Inflammatory macrophage (primary cell): Measurements from ENCODE around the gene CNN2.
A peak's percentile ranks its signal among the peaks of the same experiment; 100 is the strongest.

Experiments
- DNase-seq, 2 donors: peaks; one replicate each; pipeline ENCODE4 v3.0.0-alpha.2; 2020 to 2022

The CNN2 gene

GRCh38 chr19:1052349-1052975 lies 26.1 kb downstream of the CNN2 start:
- DNase-seq = no peak

GRCh38 chr19:1053176-1054101 lies 27.0 kb downstream of the CNN2 start:
- no peak for DNase-seq

GRCh38 chr19:1054102-1055027 lies 28.0 kb downstream of the CNN2 start:
- no peak for DNase-seq

DNA sequence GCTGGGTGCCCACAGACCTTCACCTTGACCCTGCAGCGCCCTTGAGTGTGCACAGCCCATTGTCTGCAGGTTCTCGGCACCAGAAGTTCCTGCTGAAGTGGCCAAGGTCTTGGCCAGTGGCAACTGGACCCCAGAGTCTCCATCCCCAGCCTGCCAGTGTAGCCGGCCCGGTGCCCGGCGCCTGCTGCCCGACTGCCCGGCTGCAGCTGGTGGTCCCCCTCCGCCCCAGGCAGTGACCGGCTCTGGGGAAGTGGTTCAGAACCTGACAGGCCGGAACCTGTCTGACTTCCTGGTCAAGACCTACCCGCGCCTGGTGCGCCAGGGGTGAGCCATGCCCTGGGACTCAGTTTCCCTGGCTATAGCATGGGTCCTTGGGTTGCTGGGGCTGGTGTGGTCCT lies 28.6 kb downstream of the CNN2 start:
- DNase-seq = no peak

DNA sequence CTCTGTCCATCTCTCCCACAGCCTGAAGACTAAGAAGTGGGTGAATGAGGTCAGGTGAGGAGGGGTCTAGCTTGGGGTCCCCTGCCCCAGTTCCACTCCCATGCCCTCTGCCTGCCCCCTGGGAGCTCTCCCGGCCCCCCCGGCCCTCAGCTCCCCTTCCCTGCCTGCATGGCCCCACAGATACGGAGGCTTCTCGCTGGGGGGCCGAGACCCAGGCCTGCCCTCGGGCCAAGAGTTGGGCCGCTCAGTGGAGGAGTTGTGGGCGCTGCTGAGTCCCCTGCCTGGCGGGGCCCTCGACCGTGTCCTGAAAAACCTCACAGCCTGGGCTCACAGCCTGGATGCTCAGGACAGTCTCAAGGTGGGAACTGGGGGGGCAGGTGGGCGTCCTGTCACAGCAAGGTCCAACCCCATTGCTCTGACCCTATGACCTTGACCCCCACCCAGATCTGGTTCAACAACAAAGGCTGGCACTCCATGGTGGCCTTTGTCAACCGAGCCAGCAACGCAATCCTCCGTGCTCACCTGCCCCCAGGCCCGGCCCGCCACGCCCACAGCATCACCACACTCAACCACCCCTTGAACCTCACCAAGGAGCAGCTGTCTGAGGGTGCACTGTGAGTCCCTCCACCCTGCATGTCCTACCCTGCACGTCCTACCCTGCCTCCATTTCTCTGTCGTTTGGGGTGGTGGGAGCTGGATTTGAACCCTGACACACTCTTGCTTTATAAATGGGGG lies 29.6 kb downstream of the CNN2 start:
- no peak for DNase-seq

GRCh38 chr19:1057176-1057855 lies 30.9 kb downstream of the CNN2 start:
- DNase-seq = peak; percentile 35 to 45

- no peak for DNase-seq
These were observed 31.7 kb downstream of the CNN2 start for GRCh38 chr19:1058112-1058511.

- DNase-seq = no peak
These were observed 34.3 kb downstream of the CNN2 start for GRCh38 chr19:1060689-1061088.

GRCh38 chr19:1061987-1062386 lies 35.6 kb downstream of the CNN2 start:
- DNase-seq = no peak

DNA sequence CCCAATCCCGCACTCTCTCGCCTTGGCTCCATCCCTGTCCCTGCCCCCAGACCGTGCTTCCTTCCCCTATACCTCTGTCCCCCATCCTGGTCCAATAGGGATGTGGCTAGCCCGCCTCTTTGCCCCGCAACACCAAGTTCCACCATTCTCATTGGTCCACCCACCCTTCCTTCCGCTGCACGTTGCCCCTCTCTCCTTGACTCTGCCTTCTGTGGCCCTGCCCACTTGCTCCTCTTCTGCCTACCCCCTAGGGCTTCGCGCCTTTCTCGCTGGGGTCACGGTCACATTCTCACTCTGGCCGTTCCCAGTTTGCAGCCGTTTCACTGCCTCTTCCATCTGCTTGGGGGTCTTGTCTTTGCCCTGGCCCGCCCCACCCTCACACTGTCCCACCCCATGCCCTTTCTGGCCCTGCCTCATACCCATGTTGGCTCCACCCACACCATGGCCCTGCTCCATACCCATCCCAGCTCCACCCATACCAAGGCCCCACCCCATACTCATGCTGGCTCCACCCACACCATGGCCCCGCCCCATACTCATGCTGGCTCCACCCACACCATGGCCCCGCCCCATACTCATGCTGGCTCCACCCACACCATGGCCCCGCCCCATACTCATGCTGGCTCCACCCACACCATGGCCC lies 36.1 kb downstream of the CNN2 start:
- DNase-seq = no peak

- peak; percentile 68 to 73 for DNase-seq
These were observed 36.9 kb downstream of the CNN2 start for GRCh38 chr19:1063030-1063908.

GRCh38 chr19:1063909-1064660 lies 37.7 kb downstream of the CNN2 start:
- DNase-seq = no peak

DNA sequence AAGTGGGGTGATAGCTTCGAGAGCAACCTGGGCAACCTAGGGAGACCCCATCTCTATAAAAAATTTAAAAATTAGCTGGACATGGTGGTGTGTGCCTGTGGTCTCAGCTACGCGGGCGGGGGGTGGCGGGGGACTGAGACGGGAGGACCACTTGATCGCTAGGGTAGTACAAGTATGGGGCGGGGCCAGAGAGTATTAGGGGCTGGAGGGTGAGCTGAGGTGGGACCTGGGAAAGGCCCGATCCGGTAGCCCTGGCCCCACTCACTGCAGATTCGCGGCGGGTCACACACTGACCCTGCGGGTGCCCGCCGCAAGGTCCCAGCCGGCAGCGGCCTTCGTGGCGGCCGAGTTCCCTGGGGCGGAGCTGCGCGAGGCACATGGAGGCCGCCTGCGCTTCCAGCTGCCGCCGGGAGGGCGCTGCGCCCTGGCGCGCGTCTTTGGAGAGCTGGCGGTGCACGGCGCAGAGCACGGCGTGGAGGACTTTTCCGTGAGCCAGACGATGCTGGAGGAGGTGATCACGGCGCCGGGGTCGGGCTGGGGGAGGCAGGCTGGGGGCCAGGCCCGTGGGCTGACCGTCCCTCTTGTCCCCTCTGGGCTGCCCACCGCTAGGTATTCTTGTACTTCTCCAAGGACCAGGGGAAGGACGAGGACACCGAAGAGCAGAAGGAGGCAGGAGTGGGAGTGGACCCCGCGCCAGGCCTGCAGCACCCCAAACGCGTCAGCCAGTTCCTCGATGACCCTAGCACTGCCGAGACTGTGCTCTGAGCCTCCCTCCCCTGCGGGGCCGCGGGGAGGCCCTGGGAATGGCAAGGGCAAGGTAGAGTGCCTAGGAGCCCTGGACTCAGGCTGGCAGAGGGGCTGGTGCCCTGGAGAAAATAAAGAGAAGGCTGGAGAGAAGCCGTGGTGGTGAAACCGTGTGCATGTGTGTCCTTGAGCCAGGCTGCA lies 38.5 kb downstream of the CNN2 start:
- peak; percentile 74 to 78 for DNase-seq

DNA sequence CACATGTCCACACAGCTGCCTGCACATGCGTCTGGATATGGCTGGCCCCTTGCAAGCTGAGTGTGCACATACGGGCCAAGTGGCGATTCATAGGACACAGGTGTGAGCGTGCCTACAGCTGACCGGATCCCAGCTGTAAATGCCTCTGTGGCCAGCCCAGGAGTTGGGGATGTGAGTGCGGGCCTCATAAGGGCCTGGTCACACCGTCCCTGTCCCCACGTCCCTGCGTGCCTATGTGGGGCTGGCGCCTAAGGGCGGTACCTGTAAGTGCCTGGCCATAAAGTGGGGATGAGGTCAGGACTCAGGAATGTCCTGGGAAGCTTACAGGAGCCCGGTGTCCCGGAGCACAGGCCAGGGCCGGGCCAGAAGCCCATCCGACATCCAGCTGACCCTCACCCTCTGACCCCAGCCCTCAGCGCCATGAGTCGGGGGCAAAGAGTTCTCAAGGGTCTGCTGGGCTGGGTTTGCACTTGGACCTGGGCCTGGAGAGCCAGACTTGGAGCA lies 39.2 kb downstream of the CNN2 start:
- DNase-seq = no peak

- no peak for DNase-seq
These were observed 39.9 kb downstream of the CNN2 start for GRCh38 chr19:1066251-1066747.

DNA sequence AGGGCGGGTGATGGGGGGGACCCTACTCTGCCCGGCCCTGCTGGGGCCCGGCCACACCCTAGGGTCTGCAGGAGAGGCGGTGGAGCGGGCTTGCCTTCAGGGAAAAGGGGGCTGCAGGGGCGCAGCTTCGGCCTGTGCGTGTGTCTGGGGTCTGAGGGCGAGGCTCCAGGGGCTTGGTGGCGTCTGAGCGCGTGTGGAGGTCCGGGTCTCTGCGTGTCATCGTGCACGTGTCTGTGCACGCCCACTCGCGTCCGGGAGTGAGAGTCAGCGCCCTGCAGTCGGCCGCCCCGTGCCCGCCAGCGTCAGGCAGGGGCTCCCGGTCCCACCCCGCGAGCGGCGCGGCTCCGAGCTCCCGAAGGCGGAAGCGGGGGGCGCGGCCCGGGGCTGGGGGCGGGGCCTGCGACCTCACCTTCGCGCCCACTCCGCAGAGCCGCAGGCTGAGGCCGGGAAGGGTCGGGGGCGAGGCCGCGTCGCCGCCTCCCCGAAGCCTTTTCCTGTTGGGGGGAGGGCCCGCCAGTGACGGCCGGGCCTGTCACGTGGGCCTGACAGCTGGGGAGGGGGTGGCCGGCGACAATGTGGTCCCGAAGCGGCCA lies 40.4 kb downstream of the CNN2 start, which contains the start of gene ARHGAP45:
Gene ARHGAP45 (plus strand): TSS at position 420 of the 593 bp plus-strand sequence. CDS start 239 bp downstream, outside the sequence.
- peak; percentile 61 to 78 for DNase-seq

GRCh38 chr19:1067341-1067957 lies 41.0 kb downstream of the CNN2 start:
- DNase-seq = no peak
